ENCODE results near the gene ZPR1.

Gene ZPR1

GRCh38 chr11:116826751-116827431 lies 39.1 kb upstream of the ZPR1 start:
- no peak for TF ChIP-seq CTCF (IDR thresholded peaks at IDR 0.05; ENCODE audit: low read depth, low read length)
- no peak for DNase-seq (ENCODE audit: extremely low read depth, low read depth)

- DNase-seq (ENCODE audit: extremely low read depth, low read depth): no peak
- no peak for TF ChIP-seq CTCF (IDR thresholded peaks at IDR 0.05; ENCODE audit: low read depth, low read length)
These were observed 38.3 kb upstream of the ZPR1 start for GRCh38 chr11:116825854-116826750.

- no peak for TF ChIP-seq CTCF (IDR thresholded peaks at IDR 0.05; ENCODE audit: low read depth, low read length)
- no peak for DNase-seq (ENCODE audit: extremely low read depth, low read depth)
These were observed 37.6 kb upstream of the ZPR1 start for GRCh38 chr11:116825434-116825833.

GRCh38 chr11:116823031-116823843 lies 35.4 kb upstream of the ZPR1 start, which contains the start of gene APOA4:
Gene APOA4, minus strand, starts transcription at chr11:116823304. Its CDS starts 113 bp downstream, at chr11:116823191.
- no peak for TF ChIP-seq CTCF (IDR thresholded peaks at IDR 0.05; ENCODE audit: low read depth, low read length)

GRCh38 chr11:116822575-116822974 lies 34.8 kb upstream of the ZPR1 start:
- no peak for TF ChIP-seq CTCF (IDR thresholded peaks at IDR 0.05; ENCODE audit: low read depth, low read length)
- no peak for DNase-seq (ENCODE audit: extremely low read depth, low read depth)

More at GRCh38 chr11:116823031-116823843, 35.4 kb upstream of the ZPR1 start, which contains the start of gene APOA4:
- no peak for DNase-seq (ENCODE audit: extremely low read depth, low read depth)

GRCh38 chr11:116821050-116821918 lies 33.5 kb upstream of the ZPR1 start:
- no peak for DNase-seq (ENCODE audit: extremely low read depth, low read depth)
- no peak for TF ChIP-seq CTCF (IDR thresholded peaks at IDR 0.05; ENCODE audit: low read depth, low read length)

Measured in AG09319 (cell line).